GM19468 (cell line): ENCODE data around the gene KCNJ1.

Experiments
- ATAC-seq: cut with Tn5 transposase; IDR thresholded peaks from one replicate; pipeline ENCODE4 v1.9.1; 2021; ENCODE audit warnings: mild to moderate bottlenecking, moderate library complexity, moderate number of reproducible peaks; ENCODE audit not compliant: unreplicated experiment; ENCODE audit errors: extremely low read depth

The KCNJ1 gene

GRCh38 chr11:128802358-128802981 lies 64.6 kb downstream of the KCNJ1 start:
- no peak for ATAC-seq

- ATAC-seq = no peak
Observed at GRCh38 chr11:128800871-128801417, 66.2 kb downstream of the KCNJ1 start.

- peak; percentile 100 for ATAC-seq
Observed at GRCh38 chr11:128796270-128796669, 70.8 kb downstream of the KCNJ1 start.

- ATAC-seq = no peak
Observed at GRCh38 chr11:128790196-128790595, 76.9 kb downstream of the KCNJ1 start.

GRCh38 chr11:128789497-128790150 lies 77.5 kb downstream of the KCNJ1 start:
- ATAC-seq = no peak
